ENCODE results near the gene HSD17B10.
A peak's percentile ranks its signal among the peaks of the same experiment; 100 is the strongest.

The HSD17B10 gene

GRCh38 chrX:53452812-53453211, 18.6 kb upstream of the HSD17B10 start:
- Histone ChIP-seq H3K4me3 (ENCODE audit: low read depth, low read length) (no peak overlapping the region), H3K4me1 (ENCODE audit: control insufficient read depth, insufficient read depth, low read length) (no peaks in the 10 kb centered on the region), H3K27me3 (ENCODE audit: control insufficient read depth, insufficient read depth, low read length) (no peaks in the 10 kb centered on the region)

GRCh38 chrX:53449632-53450031, 15.5 kb upstream of the HSD17B10 start:
- no peaks in the 10 kb centered on the region for H3K4me1 ChIP-seq (ENCODE audit: control insufficient read depth, insufficient read depth, low read length)
- H3K36me3 ChIP-seq (ENCODE audit: control insufficient read depth, insufficient read depth, low read length), result no peaks in the 10 kb centered on the region
- H3K9me3 ChIP-seq (ENCODE audit: control insufficient read depth, insufficient read depth, low read length), result peaks cover 22% of the 10 kb centered on the region
- no peak overlapping the region for H3K9ac ChIP-seq (ENCODE audit: low read depth, low read length)
- no peaks in the 10 kb centered on the region for H3K27me3 ChIP-seq (ENCODE audit: control insufficient read depth, insufficient read depth, low read length)
- H3K4me3 ChIP-seq (ENCODE audit: low read depth, low read length), result no peak overlapping the region
- no peak overlapping the region for H3K27ac ChIP-seq (ENCODE audit: low read depth, low read length)

More at GRCh38 chrX:53452812-53453211, 18.6 kb upstream of the HSD17B10 start:
- Histone ChIP-seq H3K36me3 (ENCODE audit: control insufficient read depth, insufficient read depth, low read length) (no peaks in the 10 kb centered on the region), H3K9me3 (ENCODE audit: control insufficient read depth, insufficient read depth, low read length) (peaks cover 27% of the 10 kb centered on the region), H3K27ac (ENCODE audit: low read depth, low read length) (no peak overlapping the region), H3K9ac (ENCODE audit: low read depth, low read length) (no peak overlapping the region)

DNA sequence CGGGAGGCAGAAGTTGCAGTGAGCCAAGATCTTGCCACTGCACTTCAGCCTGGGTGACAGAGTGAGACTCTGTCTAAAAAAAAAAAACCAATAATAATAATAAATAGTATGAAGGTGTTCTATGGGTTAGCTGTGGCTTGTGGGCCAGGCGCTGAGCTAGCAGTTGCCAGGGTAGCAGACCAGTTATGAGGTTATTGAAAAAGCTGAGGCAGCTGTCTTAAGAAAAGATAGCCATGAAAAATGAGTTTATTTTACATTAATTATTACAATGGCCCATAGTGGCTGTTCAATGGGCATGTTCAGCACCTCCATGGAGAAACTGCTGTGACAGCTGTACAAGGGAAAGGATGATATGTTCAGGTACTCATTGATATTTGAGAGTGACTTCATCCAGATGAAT, 13.3 kb upstream of the HSD17B10 start:
- Histone ChIP-seq H3K9ac (ENCODE audit: low read depth, low read length) (no peak overlapping the region), H3K9me3 (ENCODE audit: control insufficient read depth, insufficient read depth, low read length) (peaks cover 22% of the 10 kb centered on the region), H3K27me3 (ENCODE audit: control insufficient read depth, insufficient read depth, low read length) (no peaks in the 10 kb centered on the region), H3K4me3 (ENCODE audit: low read depth, low read length) (no peak overlapping the region), H3K4me1 (ENCODE audit: control insufficient read depth, insufficient read depth, low read length) (no peaks in the 10 kb centered on the region), H3K36me3 (ENCODE audit: control insufficient read depth, insufficient read depth, low read length) (no peaks in the 10 kb centered on the region), H3K27ac (ENCODE audit: low read depth, low read length) (no peak overlapping the region)

- Histone ChIP-seq H3K9ac (ENCODE audit: low read depth, low read length) (no peak overlapping the region), H3K36me3 (ENCODE audit: control insufficient read depth, insufficient read depth, low read length) (no peaks in the 10 kb centered on the region)
Observed at GRCh38 chrX:53445977-53446376, 11.8 kb upstream of the HSD17B10 start.

DNA sequence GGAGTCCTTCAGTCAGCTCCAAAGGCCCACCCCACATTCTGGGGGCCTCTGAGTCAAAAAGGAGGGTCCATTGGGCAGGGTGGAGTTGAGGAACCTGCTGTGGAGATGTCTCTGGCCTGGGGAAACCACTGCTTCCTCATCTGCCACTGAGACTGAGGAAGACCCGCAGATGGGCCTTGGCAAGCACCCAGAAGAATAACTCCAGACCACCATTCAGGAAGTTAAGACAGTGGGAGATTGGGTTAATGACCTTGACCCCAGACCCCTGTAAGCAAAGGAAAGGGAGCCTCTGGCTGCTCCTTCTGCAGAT, 8.1 kb upstream of the HSD17B10 start:
- Histone ChIP-seq H3K36me3 (ENCODE audit: control insufficient read depth, insufficient read depth, low read length) (no peaks in the 10 kb centered on the region), H3K27ac (ENCODE audit: low read depth, low read length) (no peak overlapping the region), H3K4me3 (ENCODE audit: low read depth, low read length) (no peak overlapping the region; the same call in 1 of the 2 replicates), H3K27me3 (ENCODE audit: control insufficient read depth, insufficient read depth, low read length) (peaks cover 8% of the 10 kb centered on the region), H3K9ac (ENCODE audit: low read depth, low read length) (no peak overlapping the region), H3K4me1 (ENCODE audit: control insufficient read depth, insufficient read depth, low read length) (0 out of 2 replicates have a peak, but pooled peaks cover 6% of the 10 kb centered on the region), H3K9me3 (ENCODE audit: control insufficient read depth, insufficient read depth, low read length) (peaks cover 13% of the 10 kb centered on the region; the same call in 1 of the 2 replicates)

More at GRCh38 chrX:53445977-53446376, 11.8 kb upstream of the HSD17B10 start:
- Histone ChIP-seq H3K27ac (ENCODE audit: low read depth, low read length) (no peak overlapping the region), H3K4me3 (ENCODE audit: low read depth, low read length) (no peak overlapping the region), H3K27me3 (ENCODE audit: control insufficient read depth, insufficient read depth, low read length) (peaks cover 5% of the 10 kb centered on the region), H3K4me1 (ENCODE audit: control insufficient read depth, insufficient read depth, low read length) (0 out of 2 replicates have a peak, but pooled peaks cover 4% of the 10 kb centered on the region), H3K9me3 (ENCODE audit: control insufficient read depth, insufficient read depth, low read length) (peaks cover 22% of the 10 kb centered on the region)

- peak overlapping the region; percentile 70 for H3K4me3 ChIP-seq (ENCODE audit: low read depth, low read length)
- H3K9me3 ChIP-seq (ENCODE audit: control insufficient read depth, insufficient read depth, low read length), result peaks cover 13% of the 10 kb centered on the region; the same call in 1 of the 2 replicates
- H3K9ac ChIP-seq (ENCODE audit: low read depth, low read length), result no peak overlapping the region
- H3K36me3 ChIP-seq (ENCODE audit: control insufficient read depth, insufficient read depth, low read length), result no peaks in the 10 kb centered on the region
- 0 out of 2 replicates have a peak, but pooled peaks cover 6% of the 10 kb centered on the region for H3K4me1 ChIP-seq (ENCODE audit: control insufficient read depth, insufficient read depth, low read length)
- H3K27ac ChIP-seq (ENCODE audit: low read depth, low read length), result no peak overlapping the region
- peaks cover 8% of the 10 kb centered on the region for H3K27me3 ChIP-seq (ENCODE audit: control insufficient read depth, insufficient read depth, low read length)
Observed at GRCh38 chrX:53441531-53442321, 7.6 kb upstream of the HSD17B10 start.

GRCh38 chrX:53440621-53441517, 6.7 kb upstream of the HSD17B10 start:
- H3K36me3 ChIP-seq (ENCODE audit: control insufficient read depth, insufficient read depth, low read length), result no peaks in the 10 kb centered on the region
- peaks cover 10% of the 10 kb centered on the region; the same call in 1 of the 2 replicates for H3K9me3 ChIP-seq (ENCODE audit: control insufficient read depth, insufficient read depth, low read length)
- H3K4me3 ChIP-seq (ENCODE audit: low read depth, low read length), result peak overlapping the region; percentile 70
- H3K9ac ChIP-seq (ENCODE audit: low read depth, low read length), result no peak overlapping the region
- H3K27ac ChIP-seq (ENCODE audit: low read depth, low read length), result no peak overlapping the region
- H3K27me3 ChIP-seq (ENCODE audit: control insufficient read depth, insufficient read depth, low read length), result peaks cover 8% of the 10 kb centered on the region
- H3K4me1 ChIP-seq (ENCODE audit: control insufficient read depth, insufficient read depth, low read length), result 0 out of 2 replicates have a peak, but pooled peaks cover 6% of the 10 kb centered on the region

DNA sequence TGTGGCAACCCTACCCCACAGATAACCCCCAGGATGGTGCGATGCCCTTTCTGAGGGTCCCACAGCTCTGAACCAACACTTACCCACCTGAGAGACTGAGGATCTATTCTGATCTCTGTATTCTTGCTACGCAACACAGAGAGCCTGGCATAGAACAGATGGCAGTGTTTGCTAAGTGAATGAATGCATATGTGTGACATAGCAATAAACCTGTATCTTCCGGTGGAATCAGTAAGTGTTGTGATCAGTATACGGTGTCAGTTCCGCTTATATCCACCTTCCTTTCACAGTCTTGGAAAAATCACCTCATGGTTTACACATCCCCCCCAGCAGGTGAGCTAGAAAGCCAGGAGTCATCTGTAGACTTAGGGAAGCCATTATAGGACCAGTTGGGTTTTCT, 5.9 kb upstream of the HSD17B10 start:
- Histone ChIP-seq H3K9me3 (ENCODE audit: control insufficient read depth, insufficient read depth, low read length) (peaks cover 10% of the 10 kb centered on the region; the same call in 1 of the 2 replicates), H3K27ac (ENCODE audit: low read depth, low read length) (no peak overlapping the region), H3K4me1 (ENCODE audit: control insufficient read depth, insufficient read depth, low read length) (0 out of 2 replicates have a peak, but pooled peaks cover 6% of the 10 kb centered on the region), H3K4me3 (ENCODE audit: low read depth, low read length) (peak overlapping the region; percentile 70), H3K36me3 (ENCODE audit: control insufficient read depth, insufficient read depth, low read length) (no peaks in the 10 kb centered on the region), H3K27me3 (ENCODE audit: control insufficient read depth, insufficient read depth, low read length) (peaks cover 8% of the 10 kb centered on the region), H3K9ac (ENCODE audit: low read depth, low read length) (no peak overlapping the region)

GRCh38 chrX:53438832-53439230, 4.7 kb upstream of the HSD17B10 start:
- H3K9ac ChIP-seq (ENCODE audit: low read depth, low read length), result no peak overlapping the region
- peaks cover 8% of the 10 kb centered on the region for H3K27me3 ChIP-seq (ENCODE audit: control insufficient read depth, insufficient read depth, low read length)
- peaks cover 12% of the 10 kb centered on the region; the same call in 1 of the 2 replicates for H3K9me3 ChIP-seq (ENCODE audit: control insufficient read depth, insufficient read depth, low read length)
- H3K4me1 ChIP-seq (ENCODE audit: control insufficient read depth, insufficient read depth, low read length), result 0 out of 2 replicates have a peak, but pooled peaks cover 6% of the 10 kb centered on the region
- no peaks in the 10 kb centered on the region for H3K36me3 ChIP-seq (ENCODE audit: control insufficient read depth, insufficient read depth, low read length)
- H3K4me3 ChIP-seq (ENCODE audit: low read depth, low read length), result no peak overlapping the region
- H3K27ac ChIP-seq (ENCODE audit: low read depth, low read length), result no peak overlapping the region

DNA sequence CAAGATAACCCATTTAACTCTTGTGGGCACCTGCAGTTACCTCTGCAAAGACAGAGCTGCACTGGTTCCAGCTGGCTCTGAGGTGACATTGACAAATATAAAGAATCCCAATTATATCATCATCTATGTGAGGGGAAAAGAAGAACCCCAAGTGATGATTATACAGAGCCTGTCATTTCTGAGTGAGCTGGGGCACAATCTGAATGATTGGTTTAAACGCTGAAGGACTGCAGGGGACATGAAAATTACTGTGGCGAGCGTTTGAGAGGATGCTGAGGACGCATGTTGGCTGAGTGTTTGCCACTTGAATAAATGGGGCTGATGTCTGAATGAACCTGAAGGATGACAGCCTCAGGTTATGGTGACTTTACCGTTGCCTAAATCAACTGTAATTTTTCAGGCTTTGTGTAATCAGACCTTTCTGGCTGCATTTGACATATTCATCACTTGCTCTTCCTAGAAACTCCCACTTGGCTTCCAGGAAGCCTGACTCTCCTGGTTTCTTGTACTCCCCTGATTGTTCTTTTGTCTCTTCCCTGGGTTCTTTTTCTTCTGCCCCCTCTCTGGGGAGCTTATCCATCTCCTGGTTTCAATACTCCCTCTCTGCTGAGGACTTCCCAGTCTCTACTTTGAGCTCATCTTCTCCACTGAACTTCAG, 4.1 kb upstream of the HSD17B10 start:
- Histone ChIP-seq H3K27me3 (ENCODE audit: control insufficient read depth, insufficient read depth, low read length) (peaks cover 8% of the 10 kb centered on the region), H3K9me3 (ENCODE audit: control insufficient read depth, insufficient read depth, low read length) (peaks cover 7% of the 10 kb centered on the region; the same call in 1 of the 2 replicates), H3K9ac (ENCODE audit: low read depth, low read length) (no peak overlapping the region), H3K36me3 (ENCODE audit: control insufficient read depth, insufficient read depth, low read length) (no peaks in the 10 kb centered on the region), H3K4me1 (ENCODE audit: control insufficient read depth, insufficient read depth, low read length) (0 out of 2 replicates have a peak, but pooled peaks cover 6% of the 10 kb centered on the region), H3K27ac (ENCODE audit: low read depth, low read length) (no peak overlapping the region), H3K4me3 (ENCODE audit: low read depth, low read length) (no peak overlapping the region)

All from HUES48 (cell line).